ENCODE data around the gene NOS1AP.

GRCh38 chr1:162145966-162146696 is 76.6 kb downstream of the NOS1AP start:
- TF ChIP-seq CTCF (IDR thresholded peaks at IDR 0.05) (no peak), POLR2A (IDR thresholded peaks at IDR 0.05) (no peak)

Measured in lower leg skin (tissue), 3 donors.